Measurements from ENCODE around the gene LRRC25.
A peak's percentile ranks its signal among the peaks of the same experiment; 100 is the strongest.
"Not testable (repeated sequence)": the region's sequence is repeated elsewhere in the genome, so short reads cannot be mapped to it uniquely, and the experiment has no call there.

Gene LRRC25

GRCh38 chr19:18414504-18415177 is 17.2 kb upstream of the LRRC25 start:
- Mint-ChIP-seq H3K4me1 (peaks cover 40 to 61% of the 10 kb centered on the region in 2 donors), H3K27me3 (peaks cover 64 to 81% of the 10 kb centered on the region in 2 donors), H3K4me3 (no peak overlapping the region), H3K36me3 (no peaks in the 10 kb centered on the region), H3K27ac (no peak overlapping the region), H3K9me3 (no peaks in the 10 kb centered on the region)
- no peak for DNase-seq
- ATAC-seq (replicated peaks), result no peak

- H3K27me3 Mint-ChIP-seq, result peaks cover 50 to 67% of the 10 kb centered on the region in 2 donors
- H3K4me3 Mint-ChIP-seq, result no peak overlapping the region
- peaks cover 33 to 57% of the 10 kb centered on the region in 2 donors for H3K4me1 Mint-ChIP-seq
- ATAC-seq (replicated peaks), result no peak
- no peaks in the 10 kb centered on the region for H3K36me3 Mint-ChIP-seq
- DNase-seq, result no peak
- H3K27ac Mint-ChIP-seq, result peak overlapping the region; percentile 42
- H3K9me3 Mint-ChIP-seq, result no peaks in the 10 kb centered on the region
Measured at GRCh38 chr19:18412610-18413239, 15.3 kb upstream of the LRRC25 start.

- DNase-seq (peak; percentile 89), ATAC-seq (replicated peaks) (peak; percentile 97)
- peak overlapping the region in 1 of 2 donors; percentile 39 for H3K4me3 Mint-ChIP-seq
- peaks cover 14 to 33% of the 10 kb centered on the region in 2 donors for H3K4me1 Mint-ChIP-seq
- no peaks in the 10 kb centered on the region for H3K36me3 Mint-ChIP-seq
- H3K27me3 Mint-ChIP-seq, result peaks cover 17 to 22% of the 10 kb centered on the region in 2 donors
- H3K9me3 Mint-ChIP-seq, result no peaks in the 10 kb centered on the region
- H3K27ac Mint-ChIP-seq, result peak overlapping the region; percentile 80
Measured at GRCh38 chr19:18408053-18408476, 10.6 kb upstream of the LRRC25 start.

- H3K27ac Mint-ChIP-seq, result no peak overlapping the region
- H3K36me3 Mint-ChIP-seq, result no peaks in the 10 kb centered on the region
- H3K9me3 Mint-ChIP-seq, result no peaks in the 10 kb centered on the region
- H3K27me3 Mint-ChIP-seq, result peaks cover 3 to 9% of the 10 kb centered on the region in 2 donors
- no peak overlapping the region for H3K4me3 Mint-ChIP-seq
- DNase-seq, result no peak
- peaks cover 22 to 46% of the 10 kb centered on the region in 2 donors for H3K4me1 Mint-ChIP-seq
- ATAC-seq (replicated peaks), result no peak
Measured at GRCh38 chr19:18406749-18407148, 9.3 kb upstream of the LRRC25 start.

GRCh38 chr19:18405754-18406153 is 8.3 kb upstream of the LRRC25 start:
- not testable (repeated sequence) for H3K27ac Mint-ChIP-seq; H3K4me3 Mint-ChIP-seq; H3K27me3 Mint-ChIP-seq; H3K36me3 Mint-ChIP-seq; H3K9me3 Mint-ChIP-seq; DNase-seq; ATAC-seq (replicated peaks)
- peaks cover 30 to 54% of the 10 kb centered on the region in 2 donors for H3K4me1 Mint-ChIP-seq

- Mint-ChIP-seq H3K4me1 (peaks cover 25 to 46% of the 10 kb centered on the region in 2 donors), H3K4me3 (peak overlapping the region in 1 of 2 donors; percentile 32), H3K27ac (peak overlapping the region; percentile 91)
- DNase-seq; H3K9me3 Mint-ChIP-seq; H3K36me3 Mint-ChIP-seq; H3K27me3 Mint-ChIP-seq; ATAC-seq (replicated peaks): not testable (repeated sequence)
Measured at GRCh38 chr19:18402455-18403248, 5.2 kb upstream of the LRRC25 start.

- peak overlapping the region; percentile 48 to 55 for H3K4me3 Mint-ChIP-seq
- DNase-seq (peak; percentile 66), ATAC-seq (replicated peaks) (peak; percentile 73 to 85)
- no peaks in the 10 kb centered on the region for H3K9me3 Mint-ChIP-seq
- peaks cover 33 to 49% of the 10 kb centered on the region in 2 donors for H3K4me1 Mint-ChIP-seq
- H3K27me3 Mint-ChIP-seq, result peaks cover 0 to 6% of the 10 kb centered on the region in 2 donors
- peaks cover 0 to 2% of the 10 kb centered on the region in 2 donors for H3K36me3 Mint-ChIP-seq
- H3K27ac Mint-ChIP-seq, result peak overlapping the region; percentile 91
Measured at GRCh38 chr19:18401580-18402112, 4.2 kb upstream of the LRRC25 start.

GRCh38 chr19:18399008-18399407 is 1.6 kb upstream of the LRRC25 start:
- Mint-ChIP-seq H3K4me3 (no peak overlapping the region), H3K36me3 (peaks cover 0 to 2% of the 10 kb centered on the region in 2 donors), H3K4me1 (peaks cover 35 to 53% of the 10 kb centered on the region in 2 donors), H3K27ac (no peak overlapping the region), H3K27me3 (peaks cover 0 to 6% of the 10 kb centered on the region in 2 donors), H3K9me3 (no peaks in the 10 kb centered on the region)
- no peak for DNase-seq
- no peak for ATAC-seq (replicated peaks)

GRCh38 chr19:18396471-18397241 is 766 bp downstream of the LRRC25 start:
- Mint-ChIP-seq H3K27ac (no peak overlapping the region), H3K4me1 (peaks cover 29 to 50% of the 10 kb centered on the region in 2 donors), H3K27me3 (peaks cover 0 to 6% of the 10 kb centered on the region in 2 donors), H3K9me3 (no peaks in the 10 kb centered on the region), H3K4me3 (peak overlapping the region in 1 of 2 donors; percentile 86), H3K36me3 (peaks cover 0 to 2% of the 10 kb centered on the region in 2 donors)
- DNase-seq, result no peak
- ATAC-seq (replicated peaks), result no peak

- H3K36me3 Mint-ChIP-seq, result peaks cover 9% of the 10 kb centered on the region in 2 donors
- DNase-seq, result no peak
- H3K4me1 Mint-ChIP-seq, result peaks cover 21 to 42% of the 10 kb centered on the region in 2 donors
- no peak overlapping the region for H3K27ac Mint-ChIP-seq
- H3K4me3 Mint-ChIP-seq, result peak overlapping the region in 1 of 2 donors; percentile 26
- H3K9me3 Mint-ChIP-seq, result peaks cover 0 to 4% of the 10 kb centered on the region in 2 donors
- no peak for ATAC-seq (replicated peaks)
- peaks cover 0 to 12% of the 10 kb centered on the region in 2 donors for H3K27me3 Mint-ChIP-seq
Measured at GRCh38 chr19:18393836-18394235, 3.6 kb downstream of the LRRC25 start.

GRCh38 chr19:18392926-18393325 is 4.5 kb downstream of the LRRC25 start:
- ATAC-seq (replicated peaks) (no peak), DNase-seq (no peak)
- Mint-ChIP-seq H3K9me3 (peaks cover 0 to 4% of the 10 kb centered on the region in 2 donors), H3K4me3 (peak overlapping the region in 1 of 2 donors; percentile 57), H3K27me3 (peaks cover 0 to 11% of the 10 kb centered on the region in 2 donors), H3K27ac (no peak overlapping the region), H3K4me1 (peaks cover 22 to 45% of the 10 kb centered on the region in 2 donors), H3K36me3 (peaks cover 9% of the 10 kb centered on the region in 2 donors)

GRCh38 chr19:18392417-18392816 is 5.0 kb downstream of the LRRC25 start:
- Mint-ChIP-seq H3K4me3 (peak overlapping the region; percentile 14 to 57), H3K27ac (no peak overlapping the region), H3K27me3 (peaks cover 0 to 6% of the 10 kb centered on the region in 2 donors), H3K36me3 (peaks cover 6 to 9% of the 10 kb centered on the region in 2 donors), H3K4me1 (peaks cover 18 to 45% of the 10 kb centered on the region in 2 donors), H3K9me3 (peaks cover 0 to 4% of the 10 kb centered on the region in 2 donors)
- peak; percentile 54 for DNase-seq
- peak; percentile 70 to 74 for ATAC-seq (replicated peaks)

- no peak for DNase-seq
- peaks cover 0 to 4% of the 10 kb centered on the region in 2 donors for H3K9me3 Mint-ChIP-seq
- peaks cover 13 to 45% of the 10 kb centered on the region in 2 donors for H3K4me1 Mint-ChIP-seq
- peaks cover 0 to 6% of the 10 kb centered on the region in 2 donors for H3K27me3 Mint-ChIP-seq
- H3K27ac Mint-ChIP-seq, result no peak overlapping the region
- no peak for ATAC-seq (replicated peaks)
- H3K4me3 Mint-ChIP-seq, result no peak overlapping the region
- peaks cover 6 to 9% of the 10 kb centered on the region in 2 donors for H3K36me3 Mint-ChIP-seq
Measured at GRCh38 chr19:18391509-18392075, 5.8 kb downstream of the LRRC25 start.

Data from stimulated activated naive B cell treated with anti-CD40 and anti-IgM and Interleukin-4, amounts not matched to agents 10 μg/mL and 1 μg/mL and 100 μg/mL, for 72 hours (primary cell).